Measurements from ENCODE around the gene CASQ1. TPM values are rescaled to one million over a fixed set of nuclear protein-coding genes. Genes with fewer than 3 reads are reported as not detected.

Gene CASQ1
- total RNA-seq, 1 donor: 0.36 TPM

DNA sequence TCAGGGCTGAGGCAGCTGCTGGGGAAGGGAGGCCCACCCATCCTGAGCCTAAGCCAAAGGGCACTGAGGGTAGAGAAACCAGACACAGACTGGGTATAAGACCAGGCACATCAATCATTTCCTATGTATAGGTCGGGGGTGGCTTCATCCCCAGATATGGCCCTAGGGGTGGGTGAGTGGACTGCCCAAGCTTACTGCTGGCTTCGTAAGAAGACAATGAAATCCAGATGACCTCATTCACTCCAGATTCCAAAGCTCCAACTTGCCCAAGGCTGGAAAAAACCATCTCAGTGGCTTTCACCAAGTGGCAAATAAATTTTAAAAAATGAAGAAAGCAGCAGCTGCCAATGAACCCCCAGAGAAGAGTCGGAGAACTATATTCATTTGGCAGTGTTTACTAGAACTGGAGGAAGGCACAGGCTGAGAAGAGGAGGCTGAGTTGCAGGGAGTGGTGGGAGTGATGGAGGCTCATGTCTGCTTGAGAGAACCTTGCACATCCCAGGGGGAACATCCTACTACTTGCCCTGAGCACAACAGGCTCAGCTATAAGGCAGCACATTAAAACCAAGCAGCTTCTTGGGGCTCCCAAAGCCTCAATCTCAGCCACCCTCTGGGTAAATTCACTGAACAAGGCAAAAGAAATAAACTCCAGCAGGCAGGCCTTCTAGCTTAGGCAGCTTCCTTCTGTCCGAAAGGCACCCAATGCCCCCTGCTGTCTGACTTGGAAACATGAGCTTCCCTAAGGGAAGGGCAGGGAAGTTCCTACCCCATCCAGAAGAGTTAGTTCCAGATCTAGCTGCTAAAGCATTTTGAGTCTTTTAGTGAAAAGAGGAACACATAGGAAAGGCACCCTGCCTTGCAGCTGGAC, 28.9 kb downstream of the CASQ1 start:
- TF ChIP-seq, protein P1, sequence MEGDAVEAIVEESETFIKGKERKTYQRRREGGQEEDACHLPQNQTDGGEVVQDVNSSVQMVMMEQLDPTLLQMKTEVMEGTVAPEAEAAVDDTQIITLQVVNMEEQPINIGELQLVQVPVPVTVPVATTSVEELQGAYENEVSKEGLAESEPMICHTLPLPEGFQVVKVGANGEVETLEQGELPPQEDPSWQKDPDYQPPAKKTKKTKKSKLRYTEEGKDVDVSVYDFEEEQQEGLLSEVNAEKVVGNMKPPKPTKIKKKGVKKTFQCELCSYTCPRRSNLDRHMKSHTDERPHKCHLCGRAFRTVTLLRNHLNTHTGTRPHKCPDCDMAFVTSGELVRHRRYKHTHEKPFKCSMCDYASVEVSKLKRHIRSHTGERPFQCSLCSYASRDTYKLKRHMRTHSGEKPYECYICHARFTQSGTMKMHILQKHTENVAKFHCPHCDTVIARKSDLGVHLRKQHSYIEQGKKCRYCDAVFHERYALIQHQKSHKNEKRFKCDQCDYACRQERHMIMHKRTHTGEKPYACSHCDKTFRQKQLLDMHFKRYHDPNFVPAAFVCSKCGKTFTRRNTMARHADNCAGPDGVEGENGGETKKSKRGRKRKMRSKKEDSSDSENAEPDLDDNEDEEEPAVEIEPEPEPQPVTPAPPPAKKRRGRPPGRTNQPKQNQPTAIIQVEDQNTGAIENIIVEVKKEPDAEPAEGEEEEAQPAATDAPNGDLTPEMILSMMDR (IDR thresholded peaks at IDR 0.05; ENCODE audit: extremely low read depth, low read depth, low read length): peak; percentile 73
- Histone ChIP-seq H3K79me2 (ENCODE audit: insufficient read depth, low read length) (no peaks in the 10 kb centered on the region), H3K4me3 (ENCODE audit: insufficient read depth, low read length) (no peak overlapping the region), H4K20me1 (ENCODE audit: insufficient read depth, low read length) (peaks cover 9% of the 10 kb centered on the region), H3K9me3 (ENCODE audit: low read depth, low read length) (no peaks in the 10 kb centered on the region), H3K4me1 (ENCODE audit: insufficient read depth, low read length) (peaks cover 18% of the 10 kb centered on the region), H3K27ac (ENCODE audit: low read depth, low read length) (peak overlapping the region; percentile 65), H3K27me3 (ENCODE audit: insufficient read depth, low read length) (no peaks in the 10 kb centered on the region), H3K36me3 (ENCODE audit: insufficient read depth, low read length) (peaks cover 88% of the 10 kb centered on the region), H2AFZ (ENCODE audit: low read length) (no peak overlapping the region), H3K4me2 (ENCODE audit: insufficient read depth, low read length) (no peak overlapping the region)
- no peak for DNase-seq (ENCODE audit: insufficient read length, low spot score, missing footprints)

DNA sequence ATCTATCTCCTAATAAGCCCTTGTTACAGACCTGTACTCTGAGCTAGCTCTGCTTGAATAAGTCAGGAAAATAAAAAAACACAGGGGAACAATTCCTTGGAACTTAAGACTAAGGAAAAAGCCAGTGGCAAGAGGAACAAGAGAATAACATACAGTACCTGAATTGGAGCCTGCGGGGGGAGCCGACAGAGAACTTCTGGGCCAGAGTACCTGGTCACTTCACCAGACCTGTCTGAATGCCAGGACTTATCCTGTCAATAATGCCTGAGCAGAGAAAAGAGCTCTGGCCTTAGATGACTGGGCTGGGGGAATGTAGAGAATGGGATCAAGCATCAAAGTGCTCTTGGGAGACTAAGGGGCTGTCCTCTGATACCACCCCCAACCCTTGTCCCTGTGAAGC, 29.9 kb downstream of the CASQ1 start:
- Histone ChIP-seq H3K4me1 (ENCODE audit: insufficient read depth, low read length) (peaks cover 18% of the 10 kb centered on the region), H3K27me3 (ENCODE audit: insufficient read depth, low read length) (no peaks in the 10 kb centered on the region), H4K20me1 (ENCODE audit: insufficient read depth, low read length) (peaks cover 8% of the 10 kb centered on the region), H3K27ac (ENCODE audit: low read depth, low read length) (no peak overlapping the region), H3K4me3 (ENCODE audit: insufficient read depth, low read length) (no peak overlapping the region), H3K4me2 (ENCODE audit: insufficient read depth, low read length) (no peak overlapping the region), H2AFZ (ENCODE audit: low read length) (no peak overlapping the region), H3K9me3 (ENCODE audit: low read depth, low read length) (no peaks in the 10 kb centered on the region), H3K36me3 (ENCODE audit: insufficient read depth, low read length) (peaks cover 88% of the 10 kb centered on the region), H3K79me2 (ENCODE audit: insufficient read depth, low read length) (no peaks in the 10 kb centered on the region)
- no peak for DNase-seq (ENCODE audit: insufficient read length, low spot score, missing footprints)
- TF ChIP-seq, protein P1 (IDR thresholded peaks at IDR 0.05; ENCODE audit: extremely low read depth, low read depth, low read length): no peak

DNA sequence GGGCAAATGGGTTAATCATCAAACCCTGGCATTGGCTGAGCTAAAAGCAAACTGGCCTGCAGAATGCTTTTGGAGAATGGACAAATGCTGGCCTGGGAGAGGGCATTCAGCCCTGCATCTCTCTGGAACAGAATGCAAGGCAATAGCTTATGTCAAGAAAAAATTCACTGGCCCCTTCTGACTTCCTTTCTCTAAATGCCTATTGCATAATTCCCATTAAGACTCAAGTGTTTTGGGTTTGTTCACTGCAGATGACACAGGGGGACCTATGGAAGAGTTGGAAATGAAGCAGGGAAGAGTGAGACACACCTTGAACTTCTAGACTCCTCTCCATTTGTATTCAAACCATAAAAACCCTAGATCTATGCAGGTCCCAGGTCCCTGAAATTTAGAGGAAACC, 30.7 kb downstream of the CASQ1 start:
- H3K36me3 ChIP-seq (ENCODE audit: insufficient read depth, low read length): peaks cover 84% of the 10 kb centered on the region

DNA sequence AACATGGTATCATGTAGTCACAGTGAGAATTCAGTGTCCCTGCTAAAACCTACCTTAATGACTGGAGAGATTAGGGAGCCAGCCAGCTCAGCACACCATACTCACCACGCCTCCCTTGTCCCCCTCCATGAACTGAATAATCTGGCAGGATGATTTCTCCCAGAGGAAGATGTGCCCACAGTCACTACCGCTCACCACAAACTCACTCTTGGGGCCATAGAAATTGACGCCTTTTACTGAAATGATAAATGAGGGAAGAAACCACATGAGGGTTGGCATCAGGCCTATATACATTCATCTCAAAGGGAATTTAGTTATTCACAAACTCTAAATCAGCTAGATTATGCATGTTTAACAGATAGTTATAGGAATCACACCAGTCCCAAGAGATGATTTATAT, 32.2 kb downstream of the CASQ1 start:
- H2AFZ ChIP-seq (ENCODE audit: low read length): no peak overlapping the region
- TF ChIP-seq, protein P1 (IDR thresholded peaks at IDR 0.05; ENCODE audit: extremely low read depth, low read depth, low read length): no peak
- peaks cover 75% of the 10 kb centered on the region for H3K36me3 ChIP-seq (ENCODE audit: insufficient read depth, low read length)
- H3K79me2 ChIP-seq (ENCODE audit: insufficient read depth, low read length): no peaks in the 10 kb centered on the region
- no peaks in the 10 kb centered on the region for H3K9me3 ChIP-seq (ENCODE audit: low read depth, low read length)
- no peaks in the 10 kb centered on the region for H3K27me3 ChIP-seq (ENCODE audit: insufficient read depth, low read length)
- peaks cover 8% of the 10 kb centered on the region for H4K20me1 ChIP-seq (ENCODE audit: insufficient read depth, low read length)
- no peak for DNase-seq (ENCODE audit: insufficient read length, low spot score, missing footprints)
- no peak overlapping the region for H3K4me3 ChIP-seq (ENCODE audit: insufficient read depth, low read length)
- peaks cover 18% of the 10 kb centered on the region for H3K4me1 ChIP-seq (ENCODE audit: insufficient read depth, low read length)
- H3K4me2 ChIP-seq (ENCODE audit: insufficient read depth, low read length): no peak overlapping the region
- H3K27ac ChIP-seq (ENCODE audit: low read depth, low read length): no peak overlapping the region

More for the DNA sequence above, 30.7 kb downstream of the CASQ1 start:
- Histone ChIP-seq H3K27ac (ENCODE audit: low read depth, low read length) (no peak overlapping the region), H3K27me3 (ENCODE audit: insufficient read depth, low read length) (no peaks in the 10 kb centered on the region), H3K4me3 (ENCODE audit: insufficient read depth, low read length) (no peak overlapping the region), H2AFZ (ENCODE audit: low read length) (no peak overlapping the region), H4K20me1 (ENCODE audit: insufficient read depth, low read length) (peaks cover 8% of the 10 kb centered on the region), H3K9me3 (ENCODE audit: low read depth, low read length) (no peaks in the 10 kb centered on the region), H3K79me2 (ENCODE audit: insufficient read depth, low read length) (no peaks in the 10 kb centered on the region), H3K4me1 (ENCODE audit: insufficient read depth, low read length) (peaks cover 18% of the 10 kb centered on the region), H3K4me2 (ENCODE audit: insufficient read depth, low read length) (no peak overlapping the region)
- TF ChIP-seq, protein P1 (IDR thresholded peaks at IDR 0.05; ENCODE audit: extremely low read depth, low read depth, low read length): no peak
- no peak for DNase-seq (ENCODE audit: insufficient read length, low spot score, missing footprints)
